PFSK-1 (cell line): ENCODE results near the gene CEP128.

Experiments used
- FOXP2 ChIP-seq: optimal IDR thresholded peaks from 2 replicates; pipeline ENCODE3; 2011; ENCODE audit warnings: borderline replicate concordance, control low read depth, inconsistent platforms; ENCODE audit not compliant: insufficient read depth; ENCODE audit errors: extremely low read length, extremely low read depth
- POLR2AphosphoS5 ChIP-seq: IDR thresholded peaks from 2 replicates; pipeline ENCODE4 v1.6.1; 2012; ENCODE audit warnings: low read depth, mild to moderate bottlenecking, control low read depth, low read length, moderate library complexity
- REST ChIP-seq, 2 experiments: IDR thresholded peaks; 2 replicates each; pipeline versions ENCODE4 v1.6.1 to v1.8.0; 2011 to 2012; ENCODE audit warnings: low read depth in 2 of 2, low read length in 2 of 2, control low read depth in 1 of 2, inconsistent platforms in 1 of 2, mild to moderate bottlenecking in 1 of 2, moderate library complexity in 1 of 2; ENCODE audit not compliant: insufficient read depth in 1 of 2
- SIN3A ChIP-seq: IDR thresholded peaks from 2 replicates; pipeline ENCODE4 v1.6.1; 2012; ENCODE audit warnings: mild to moderate bottlenecking, low read length, moderate library complexity, borderline replicate concordance; ENCODE audit not compliant: insufficient read depth
- TAF1 ChIP-seq: IDR thresholded peaks from 2 replicates; pipeline ENCODE4 v1.6.1; 2012; ENCODE audit warnings: low read length, control low read depth, borderline replicate concordance; ENCODE audit not compliant: insufficient read depth

Gene CEP128

GRCh38 chr14:80518173-80518572, 423.4 kb downstream of the CEP128 start:
- TF ChIP-seq TAF1 (no peak), FOXP2 (no peak), REST (IDR thresholded peaks at IDR 0.05; ENCODE audit: insufficient read depth in 1 of 2, low read depth in 2 of 2, low read length in 2 of 2) (no peak), SIN3A (no peak), POLR2AphosphoS5 (no peak)

GRCh38 chr14:80507292-80507869, 434.2 kb downstream of the CEP128 start:
- no peak for TF ChIP-seq REST (IDR thresholded peaks at IDR 0.05; ENCODE audit: insufficient read depth in 1 of 2, low read depth in 2 of 2, low read length in 2 of 2)
- no peak for TF ChIP-seq POLR2AphosphoS5
- TF ChIP-seq TAF1, result no peak
- TF ChIP-seq SIN3A, result no peak
- TF ChIP-seq FOXP2, result no peak

- TF ChIP-seq FOXP2, result no peak
- no peak for TF ChIP-seq REST (IDR thresholded peaks at IDR 0.05; ENCODE audit: insufficient read depth in 1 of 2, low read depth in 2 of 2, low read length in 2 of 2)
- TF ChIP-seq TAF1, result no peak
- TF ChIP-seq POLR2AphosphoS5, result no peak
- no peak for TF ChIP-seq SIN3A
Observed at GRCh38 chr14:80504781-80505180, 436.8 kb downstream of the CEP128 start.

GRCh38 chr14:80498533-80498932, 443.0 kb downstream of the CEP128 start:
- TF ChIP-seq FOXP2, result no peak
- no peak for TF ChIP-seq SIN3A
- no peak for TF ChIP-seq REST (IDR thresholded peaks at IDR 0.05; ENCODE audit: insufficient read depth in 1 of 2, low read depth in 2 of 2, low read length in 2 of 2)
- TF ChIP-seq POLR2AphosphoS5, result no peak

GRCh38 chr14:80496090-80496489, 445.4 kb downstream of the CEP128 start:
- no peak for TF ChIP-seq SIN3A
- TF ChIP-seq FOXP2, result no peak
- TF ChIP-seq TAF1, result no peak
- TF ChIP-seq REST (IDR thresholded peaks at IDR 0.05; ENCODE audit: insufficient read depth in 1 of 2, low read depth in 2 of 2, low read length in 2 of 2), result no peak
- TF ChIP-seq POLR2AphosphoS5, result no peak
